GM19351 (cell line): Measurements from ENCODE around the gene PPARA.

Experiments
- ATAC-seq: cut with Tn5 transposase; IDR thresholded peaks from one replicate; pipeline ENCODE4 v1.9.1; 2021; ENCODE audit warnings: mild to moderate bottlenecking, moderate library complexity; ENCODE audit not compliant: unreplicated experiment

PPARA gene

DNA sequence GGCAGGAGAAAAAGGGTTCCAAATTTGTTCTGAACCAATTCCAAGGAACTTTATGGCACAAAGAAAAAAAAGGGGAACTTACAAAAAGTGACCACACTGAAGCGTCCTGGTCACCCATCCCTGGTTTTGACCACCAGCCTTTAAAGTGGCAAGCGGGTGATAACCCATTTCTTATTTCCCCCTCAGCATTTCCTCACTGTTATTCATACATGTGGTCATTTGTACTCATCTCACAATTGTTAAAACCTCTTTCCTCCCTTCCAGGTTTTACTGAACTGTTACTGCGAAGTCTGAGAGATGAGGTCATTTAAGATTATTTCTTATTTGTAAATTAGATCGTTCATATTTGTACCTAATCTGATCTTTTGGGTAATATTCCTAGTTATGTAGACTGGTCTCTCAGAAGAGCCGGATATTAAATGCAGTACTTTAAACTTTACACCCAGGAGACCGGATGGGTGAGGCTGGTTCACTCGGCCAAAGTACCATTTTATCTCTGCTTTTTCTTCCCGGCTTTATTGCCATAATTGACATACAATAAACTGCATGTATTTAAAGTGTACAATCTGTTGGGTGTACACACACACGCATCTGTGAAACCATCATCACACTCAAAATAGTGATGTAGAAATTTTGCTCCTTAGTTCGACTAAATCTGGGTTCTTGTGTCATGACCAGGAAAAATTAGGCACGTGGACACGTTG lies 52.7 kb downstream of the PPARA start:
- ATAC-seq: no peak

DNA sequence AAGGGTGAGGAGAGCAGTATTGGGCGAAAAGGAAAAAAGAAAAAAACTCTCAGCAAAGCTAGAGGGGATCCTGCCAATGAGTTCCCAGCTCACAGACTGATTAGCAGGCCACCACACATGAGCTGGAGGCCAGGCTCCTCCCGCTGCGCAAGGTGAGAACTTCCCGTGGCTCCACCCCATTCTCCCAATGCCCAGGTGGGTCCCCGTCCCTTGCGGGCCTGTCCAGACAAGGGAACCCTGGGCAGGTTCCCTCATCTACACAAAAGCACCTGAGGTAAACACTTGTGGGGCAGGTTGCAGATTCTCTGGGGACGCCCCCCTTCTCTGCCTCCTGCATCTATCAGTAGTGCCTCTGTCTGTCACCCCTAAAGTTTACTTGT lies 53.3 kb downstream of the PPARA start:
- ATAC-seq: no peak

DNA sequence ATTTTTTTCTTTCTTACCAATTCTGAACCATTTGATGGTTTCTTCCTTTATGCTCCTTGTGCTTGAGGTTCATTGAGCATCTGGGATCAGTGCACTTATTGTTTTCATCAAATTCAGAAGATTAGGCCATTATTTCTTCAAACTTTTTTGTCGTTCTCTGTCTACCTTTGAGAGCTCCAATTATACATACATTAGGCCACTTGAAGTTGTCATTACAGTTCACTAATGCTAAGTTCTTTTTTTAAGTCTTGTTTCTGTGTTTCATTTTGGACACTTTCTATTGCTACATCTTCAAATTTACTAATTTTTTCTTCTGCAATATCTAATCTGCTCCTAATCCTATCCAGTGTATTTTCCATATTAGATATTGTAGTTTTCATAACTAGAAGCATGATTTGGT lies 58.9 kb downstream of the PPARA start:
- ATAC-seq: no peak

DNA sequence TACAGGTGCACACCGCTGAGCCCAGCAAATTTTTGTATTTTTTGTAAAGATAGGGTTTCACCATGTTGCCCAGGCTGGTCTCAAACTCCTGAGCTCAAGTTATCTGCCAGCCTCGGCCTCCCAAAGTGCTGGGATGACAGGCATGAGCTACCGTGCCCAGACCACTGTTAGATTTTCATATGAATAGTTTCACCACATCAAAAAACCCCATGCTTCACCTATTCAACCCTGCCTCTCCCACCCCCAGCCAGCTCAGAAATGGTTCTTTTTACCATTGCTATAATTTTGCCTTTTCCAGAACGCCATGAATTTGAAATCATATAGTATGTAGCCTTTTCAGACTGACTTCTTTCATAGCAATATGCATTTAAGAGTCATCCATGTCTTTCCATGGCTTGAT lies 61.9 kb downstream of the PPARA start:
- ATAC-seq: no peak

DNA sequence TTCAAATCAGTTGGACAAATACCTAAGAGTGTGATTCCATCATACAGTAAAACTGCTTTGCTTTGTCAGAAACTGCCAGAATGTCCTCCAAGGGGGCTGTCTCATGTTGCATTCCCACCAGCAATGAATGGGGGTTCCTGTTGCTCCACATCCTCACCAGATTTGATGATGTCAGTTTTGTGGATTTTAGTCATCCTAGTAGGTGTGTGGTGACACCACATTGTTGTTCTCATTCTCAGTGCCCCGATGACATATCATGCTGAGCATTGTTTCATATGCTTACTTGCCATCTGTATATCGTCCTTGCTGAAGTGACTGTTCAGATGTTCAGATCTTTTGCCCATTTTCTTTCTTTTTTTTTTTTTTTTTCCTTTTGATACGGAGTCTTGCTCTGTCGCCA lies 62.7 kb downstream of the PPARA start:
- ATAC-seq: no peak

DNA sequence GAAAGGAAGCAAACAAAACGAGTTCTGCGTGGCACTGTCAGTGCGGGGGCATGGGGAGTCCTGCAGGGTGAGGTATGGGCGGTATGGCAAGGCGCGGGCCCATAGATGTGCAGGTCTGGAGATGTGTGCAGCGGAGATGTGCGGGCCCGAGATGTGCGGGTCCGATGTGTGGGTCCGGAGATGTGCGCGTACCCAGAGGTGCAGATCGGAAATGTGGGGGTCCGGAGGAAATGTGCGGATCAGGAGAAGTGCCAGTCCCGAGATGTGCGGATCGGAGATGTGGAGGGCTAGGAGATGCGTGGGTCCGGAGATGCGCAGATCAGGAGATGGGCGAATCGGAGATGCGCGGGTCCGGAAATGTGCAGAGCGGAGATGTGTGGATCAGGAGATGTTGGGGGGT lies 63.8 kb downstream of the PPARA start:
- no peak for ATAC-seq

DNA sequence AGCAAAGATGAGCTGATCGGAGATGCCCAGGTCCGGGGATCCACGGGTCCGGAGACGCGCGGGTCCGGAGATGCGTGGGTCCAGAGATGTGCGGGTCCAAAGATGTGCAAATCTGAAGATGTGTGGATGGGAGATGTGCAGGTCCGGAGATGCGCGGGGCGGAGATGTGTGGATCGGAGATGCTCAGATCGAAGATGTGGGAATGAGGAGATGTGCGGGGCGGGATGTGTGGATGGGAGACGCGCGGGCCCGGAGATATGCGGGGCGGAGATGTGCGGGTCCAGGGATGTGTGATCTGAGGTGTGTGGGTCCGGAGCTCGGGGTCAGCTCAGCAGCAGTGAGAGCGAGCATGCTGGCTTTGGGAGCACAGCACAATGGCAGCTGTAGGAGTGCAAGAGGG lies 64.3 kb downstream of the PPARA start:
- no peak for ATAC-seq

DNA sequence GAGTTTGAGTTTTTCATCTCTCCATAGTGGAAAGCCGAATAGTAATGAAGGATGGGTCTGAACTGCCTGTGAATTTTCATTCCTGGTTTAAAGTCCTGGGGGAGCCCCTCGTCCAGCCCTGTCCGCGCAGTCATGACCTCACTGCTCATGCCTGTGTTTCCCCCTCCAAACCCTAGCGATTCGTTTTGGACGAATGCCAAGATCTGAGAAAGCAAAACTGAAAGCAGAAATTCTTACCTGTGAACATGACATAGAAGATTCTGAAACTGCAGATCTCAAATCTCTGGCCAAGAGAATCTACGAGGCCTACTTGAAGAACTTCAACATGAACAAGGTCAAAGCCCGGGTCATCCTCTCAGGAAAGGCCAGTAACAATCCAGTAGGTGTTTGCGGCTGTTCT lies 69.3 kb downstream of the PPARA start:
- no peak for ATAC-seq

DNA sequence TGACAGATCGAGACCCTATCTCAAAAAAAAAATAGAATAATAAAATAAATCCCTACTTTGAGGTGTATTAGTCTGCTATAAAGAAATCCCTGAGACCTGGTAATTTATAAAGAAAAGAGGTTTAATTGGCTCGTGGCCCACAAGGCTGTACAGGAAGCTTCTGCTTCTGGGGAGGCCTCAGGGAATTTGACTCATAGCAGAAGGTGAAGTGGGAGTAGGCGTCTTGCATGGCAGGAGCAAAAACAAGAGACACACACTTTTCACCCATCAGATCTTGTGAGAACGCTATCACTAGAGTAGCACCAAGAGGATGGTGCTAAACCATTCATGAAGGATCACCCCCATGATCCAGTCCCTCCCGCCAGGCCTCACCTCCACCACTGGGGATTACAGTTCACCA lies 70.6 kb downstream of the PPARA start:
- no peak for ATAC-seq

DNA sequence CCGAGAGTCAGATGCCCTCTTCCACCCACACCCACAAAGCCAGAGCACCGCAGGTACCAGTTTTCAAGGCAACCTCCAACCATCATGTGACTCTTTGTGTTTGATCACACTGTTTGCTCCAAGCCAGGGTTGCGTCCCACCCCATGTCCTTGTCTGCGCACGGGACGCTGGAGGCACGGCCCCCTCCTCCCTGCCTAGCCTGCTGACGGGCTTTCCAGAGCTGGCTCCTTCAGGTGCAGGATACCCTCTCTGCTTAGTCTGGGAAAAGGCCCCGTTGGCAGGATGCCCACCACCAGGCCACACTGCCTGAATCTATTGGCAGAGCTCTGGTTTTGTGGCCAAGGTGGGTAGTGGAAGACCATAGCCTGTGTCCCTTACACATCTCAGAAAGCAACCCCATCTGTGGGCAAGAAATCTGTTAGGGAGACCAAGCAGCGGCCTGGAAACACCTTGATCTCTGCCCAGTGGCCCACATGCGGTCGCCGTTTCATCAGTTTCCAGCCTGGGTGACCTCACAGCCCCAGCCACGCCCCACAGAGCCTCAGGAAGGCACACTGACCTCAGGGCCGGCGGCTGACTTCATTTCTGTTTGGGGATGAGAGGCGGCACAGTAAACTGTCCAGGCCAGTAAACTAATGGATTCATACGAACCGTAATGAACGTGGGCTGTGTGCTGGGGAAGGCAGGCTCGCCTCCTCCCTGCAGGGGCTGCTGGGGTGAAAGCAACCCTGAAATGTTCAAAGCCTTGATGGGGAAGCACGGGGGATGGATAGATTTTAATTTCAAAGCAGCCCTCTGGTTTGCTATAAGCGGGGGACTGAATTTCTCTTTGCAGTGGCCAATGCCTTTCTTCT lies 73.9 kb downstream of the PPARA start:
- ATAC-seq: no peak

DNA sequence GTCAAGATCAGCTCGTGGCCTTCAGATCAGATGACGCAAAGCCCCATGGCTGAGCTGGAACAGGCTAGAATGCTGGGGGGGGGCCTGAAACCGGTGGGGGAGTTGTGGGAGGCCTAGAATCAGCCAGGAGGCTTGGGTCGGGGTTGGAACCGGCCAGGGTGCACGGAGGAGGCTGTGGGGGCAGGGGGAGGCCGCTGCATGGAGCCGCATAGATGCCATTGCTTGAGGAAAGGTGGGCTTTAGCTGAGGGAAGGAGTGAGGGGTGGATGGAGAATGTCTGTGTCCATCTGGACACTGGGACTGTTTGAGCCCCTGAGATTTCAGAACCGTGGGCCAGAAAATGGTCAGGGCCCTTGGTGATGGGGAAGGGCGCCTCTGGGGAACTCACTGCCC lies 74.6 kb downstream of the PPARA start:
- no peak for ATAC-seq

DNA sequence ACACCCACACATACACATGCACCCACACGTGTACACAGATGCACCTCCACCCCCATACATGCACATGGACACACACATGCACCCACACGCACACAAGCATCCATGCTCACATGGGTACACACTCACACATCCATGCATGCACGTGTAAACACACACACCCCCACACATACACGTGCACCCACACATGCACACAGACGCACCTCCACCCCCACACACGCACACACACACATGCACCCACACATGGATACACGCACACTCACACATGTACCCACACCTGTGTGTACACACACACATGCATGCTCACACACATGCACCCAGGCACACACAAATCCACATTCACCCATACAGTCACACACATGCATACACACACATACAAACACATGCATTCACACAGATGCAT lies 75.3 kb downstream of the PPARA start:
- ATAC-seq: no peak

DNA sequence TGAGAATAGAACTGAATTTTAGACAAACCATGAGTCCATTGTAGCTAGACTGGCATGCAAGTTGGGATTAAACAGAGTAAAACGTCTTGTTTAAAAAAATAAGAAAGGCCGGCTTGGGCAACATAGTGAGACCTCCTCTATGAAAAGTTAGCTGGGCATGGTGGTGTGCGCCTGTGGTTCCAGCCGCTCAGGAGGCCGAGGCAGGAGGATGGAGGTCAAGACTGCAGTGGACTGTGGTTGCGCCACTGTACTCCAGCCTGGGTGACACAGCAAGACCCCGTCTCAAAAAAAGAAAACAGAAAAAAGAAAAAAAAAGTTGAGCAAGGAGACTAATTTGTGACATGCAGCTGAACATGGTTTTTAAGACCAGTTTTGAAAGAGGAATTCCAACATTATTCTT lies 76.3 kb downstream of the PPARA start:
- no peak for ATAC-seq

DNA sequence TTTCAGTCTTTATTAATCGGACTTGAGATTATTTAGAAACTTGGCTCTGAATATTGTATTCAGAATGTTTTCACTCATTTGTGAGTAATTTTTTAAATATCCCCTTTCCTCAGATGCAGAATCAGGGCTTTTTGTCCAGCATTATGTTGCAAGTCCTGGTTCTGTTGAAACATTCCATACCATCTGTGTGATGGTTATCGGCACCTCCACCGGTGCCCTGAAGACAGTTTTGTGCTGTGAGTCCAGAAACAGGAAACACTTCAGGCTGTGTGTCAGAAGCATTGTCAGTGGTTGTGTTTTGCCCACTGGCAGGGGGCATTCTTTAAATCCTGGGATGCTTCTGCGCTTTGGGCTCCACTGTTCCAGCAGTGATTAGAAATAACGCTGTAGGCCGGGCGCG lies 79.4 kb downstream of the PPARA start:
- no peak for ATAC-seq

DNA sequence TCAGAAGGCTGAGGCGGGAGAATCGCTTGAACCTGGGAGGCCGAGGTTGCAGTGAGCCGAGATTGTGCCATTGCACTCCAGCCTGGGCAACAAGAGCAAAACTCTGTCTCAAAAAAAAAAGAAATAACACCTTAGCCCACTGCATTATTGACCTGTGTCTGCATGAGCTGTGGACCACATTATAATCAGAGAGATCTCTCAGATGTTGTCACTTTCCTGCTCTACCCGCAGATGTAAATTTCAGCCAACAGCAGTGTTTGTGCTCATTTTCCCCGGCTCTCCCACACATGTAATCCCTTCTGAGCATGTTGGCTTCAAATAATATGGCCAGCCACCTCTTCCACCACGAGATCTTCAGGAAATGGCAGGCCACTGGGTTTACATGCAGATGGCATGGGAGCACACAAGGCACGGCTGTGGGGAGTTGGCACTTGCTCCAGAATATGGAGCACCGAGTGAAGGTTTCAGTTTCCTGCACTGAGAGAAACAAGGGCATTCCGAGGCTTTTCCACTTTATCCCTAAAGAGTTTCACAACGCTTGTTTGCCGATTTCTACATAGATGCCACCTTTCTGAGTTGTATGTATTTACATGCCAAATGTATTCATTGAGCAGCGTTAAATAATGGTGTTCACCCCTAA lies 80.1 kb downstream of the PPARA start:
- ATAC-seq: no peak

DNA sequence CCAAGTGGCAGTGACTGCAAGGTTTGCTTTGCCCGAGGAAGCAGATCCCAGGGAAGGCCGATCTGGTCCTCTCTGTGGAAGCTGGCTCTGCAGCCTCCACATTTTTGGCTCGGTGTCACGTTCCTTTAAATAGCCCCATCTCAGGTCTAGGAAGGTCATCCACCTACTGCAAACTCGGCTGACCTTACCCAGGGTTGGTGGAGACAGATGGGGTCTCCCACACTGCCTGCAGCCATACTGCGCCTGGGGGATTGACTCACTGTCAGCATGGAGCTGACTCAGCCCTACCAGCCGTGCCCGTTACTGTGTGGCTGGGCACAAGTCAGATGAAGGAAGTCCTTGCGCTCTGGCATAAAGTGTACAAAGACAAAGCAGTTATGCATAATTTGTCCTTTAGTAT lies 82.9 kb downstream of the PPARA start:
- ATAC-seq: no peak

DNA sequence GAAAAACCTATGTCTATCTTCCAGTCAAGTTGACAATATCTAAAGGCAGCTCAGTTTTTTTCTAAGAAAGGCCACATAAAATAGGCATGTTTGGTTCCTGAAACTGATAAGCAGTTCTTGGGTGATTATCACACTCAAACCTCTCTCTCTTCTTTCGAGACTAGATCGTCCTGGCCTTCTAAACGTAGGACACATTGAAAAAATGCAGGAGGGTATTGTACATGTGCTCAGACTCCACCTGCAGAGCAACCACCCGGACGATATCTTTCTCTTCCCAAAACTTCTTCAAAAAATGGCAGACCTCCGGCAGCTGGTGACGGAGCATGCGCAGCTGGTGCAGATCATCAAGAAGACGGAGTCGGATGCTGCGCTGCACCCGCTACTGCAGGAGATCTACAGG lies 84.6 kb downstream of the PPARA start:
- ATAC-seq: no peak

DNA sequence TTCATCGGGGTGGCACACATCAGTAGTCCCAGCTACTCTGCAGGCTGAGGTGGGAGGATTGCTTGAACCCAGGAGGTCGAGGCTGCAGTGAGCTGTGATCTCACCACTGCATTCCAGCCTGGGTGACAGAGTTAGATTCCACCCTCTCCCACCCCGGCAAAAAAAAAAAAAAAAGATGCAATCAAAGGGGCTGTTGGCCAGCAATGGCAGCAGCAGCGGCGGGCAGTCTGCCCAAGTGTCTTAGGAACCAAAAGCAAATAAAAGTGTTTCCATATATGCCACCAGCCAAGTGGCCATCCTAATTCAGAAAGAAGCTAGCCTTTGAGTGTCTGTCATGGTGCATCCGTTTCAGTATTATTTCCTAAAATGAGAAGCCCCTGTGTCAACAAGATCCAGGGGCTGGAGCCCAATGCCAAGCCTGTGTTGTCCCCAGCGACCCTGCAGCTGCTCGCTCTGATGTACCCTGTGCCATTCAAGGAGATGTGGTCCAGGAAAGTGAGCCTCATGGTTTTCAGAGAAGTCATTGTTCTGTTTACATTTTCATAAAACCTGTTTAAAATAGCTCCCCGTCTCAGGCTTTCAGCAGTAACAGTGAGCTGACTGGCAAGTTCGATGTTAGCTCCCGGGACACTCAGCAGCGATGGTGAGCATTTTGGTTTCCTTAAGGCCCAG lies 87.3 kb downstream of the PPARA start:
- no peak for ATAC-seq

DNA sequence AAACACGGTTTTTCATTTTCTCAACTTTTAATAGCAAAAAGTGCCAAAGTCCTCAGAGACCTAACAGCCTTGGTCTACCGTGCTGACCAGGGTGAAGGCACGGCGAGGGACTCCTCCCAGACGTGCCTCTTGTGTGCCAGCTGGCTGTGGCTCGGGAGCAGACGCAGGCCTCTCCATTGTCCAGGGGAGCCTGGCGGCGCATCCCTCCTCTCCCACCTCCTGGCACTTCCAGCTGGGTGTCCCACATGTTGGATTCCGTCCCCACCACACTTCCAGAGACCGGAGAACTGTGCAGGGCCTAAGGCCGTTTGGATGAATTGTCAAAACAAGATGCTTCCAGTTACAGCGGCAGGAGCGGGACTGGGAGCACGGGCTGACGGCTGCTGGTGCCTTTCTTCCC lies 88.2 kb downstream of the PPARA start:
- no peak for ATAC-seq

DNA sequence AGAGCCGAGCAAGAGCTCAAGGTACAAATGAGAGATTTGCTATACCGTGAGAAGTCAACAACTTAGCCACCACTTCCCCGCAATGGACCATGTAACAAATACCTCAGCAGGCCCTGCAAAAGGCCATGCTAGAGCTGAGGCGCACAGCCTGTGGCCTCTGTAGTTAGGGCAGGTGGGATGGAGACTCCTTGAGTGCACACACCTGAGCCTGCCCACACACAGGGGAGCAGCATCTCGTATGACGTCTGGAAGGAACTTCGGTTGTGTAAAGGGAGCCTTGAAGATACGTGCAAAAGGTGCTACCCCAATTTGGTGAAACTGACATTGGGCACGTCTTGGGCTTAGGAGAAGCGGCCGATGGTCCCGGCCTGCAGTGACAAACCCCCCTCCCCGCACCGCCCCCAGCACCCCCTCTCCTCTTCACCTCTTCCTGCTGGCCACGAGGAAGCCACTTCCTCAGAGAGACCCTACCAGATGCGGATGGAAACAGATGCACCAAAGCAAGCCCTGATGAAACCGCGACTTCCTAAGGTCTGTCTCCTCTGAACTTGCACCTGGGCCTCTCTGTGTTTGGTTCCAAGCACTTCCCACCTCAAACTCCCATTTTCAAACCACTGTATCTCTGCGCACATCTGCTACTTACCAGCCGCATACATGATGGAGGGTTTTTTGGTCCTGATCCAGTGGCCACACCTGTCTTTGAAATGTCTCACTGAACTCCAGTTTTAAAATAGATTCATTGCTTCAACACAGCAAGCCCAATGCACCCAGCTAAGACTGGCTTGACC lies 89.1 kb downstream of the PPARA start:
- ATAC-seq: no peak

DNA sequence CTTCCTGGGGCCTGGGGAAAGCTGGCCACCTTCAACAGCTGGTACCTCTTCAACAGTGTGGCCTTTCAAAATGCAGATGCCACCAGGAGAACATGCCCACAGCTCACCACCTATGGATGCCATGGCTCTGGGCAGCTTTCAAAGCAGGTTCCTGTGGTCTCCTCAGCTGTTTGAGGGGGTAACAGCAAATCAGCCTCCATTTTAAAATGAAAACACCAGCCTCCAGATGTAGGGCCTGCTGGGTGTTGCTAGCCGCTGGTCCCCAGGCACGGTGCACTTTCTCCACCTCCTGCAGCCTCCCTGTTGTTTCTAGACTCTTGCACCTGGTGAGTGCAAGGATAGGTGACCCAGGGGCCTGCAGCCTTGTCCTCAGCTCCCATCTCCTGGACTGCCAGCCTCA lies 89.7 kb downstream of the PPARA start:
- ATAC-seq: no peak
